Umbilical cord (tissue), 2 donors: ENCODE data around the gene AREL1. TPM values are rescaled to one million over a fixed set of nuclear protein-coding genes. Genes with fewer than 3 reads are reported as not detected.

Source experiments
- DNase-seq: peaks from one replicate; pipeline ENCODE4 v3.0.0-alpha.2; 2015; ENCODE audit warnings: low spot score
- total RNA-seq: library from RNA; depleted of rRNA; stranded (reverse); fragments of >200 nt; gene quantifications from one replicate; pipeline ENCODE4 v1.2.3, GENCODE V29; 2014; ENCODE audit warnings: low replicate concordance; ENCODE audit not compliant: insufficient read depth

The AREL1 gene
- total RNA-seq, 1 donor from 2014 or later: 13.2 TPM

DNA sequence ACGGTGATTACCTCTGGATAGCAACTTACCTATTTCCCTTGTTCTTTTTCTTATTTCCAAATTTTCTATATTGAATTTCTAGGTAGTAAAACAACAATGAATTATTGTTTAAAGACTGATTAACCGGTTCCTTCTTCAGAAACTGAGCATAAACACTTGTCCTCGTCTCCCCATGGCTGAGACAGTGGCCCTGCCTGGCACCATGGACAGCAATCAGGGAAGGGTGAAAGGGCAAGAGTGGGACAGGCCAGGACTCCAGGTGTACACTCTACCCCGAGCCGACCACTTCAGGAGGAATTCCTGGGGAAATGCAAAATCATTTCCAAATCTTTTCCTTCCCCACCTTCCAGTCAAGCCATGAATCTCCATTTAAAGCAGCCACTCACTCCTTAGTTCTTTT is 52.0 kb downstream of the AREL1 start:
- no peak for DNase-seq

- DNase-seq: no peak
Observed at GRCh38 chr14:74660167-74660566, 52.7 kb downstream of the AREL1 start.

- no peak for DNase-seq
Observed at GRCh38 chr14:74658535-74659131, 54.2 kb downstream of the AREL1 start.

GRCh38 chr14:74656964-74657363 is 55.9 kb downstream of the AREL1 start:
- DNase-seq: no peak

DNA sequence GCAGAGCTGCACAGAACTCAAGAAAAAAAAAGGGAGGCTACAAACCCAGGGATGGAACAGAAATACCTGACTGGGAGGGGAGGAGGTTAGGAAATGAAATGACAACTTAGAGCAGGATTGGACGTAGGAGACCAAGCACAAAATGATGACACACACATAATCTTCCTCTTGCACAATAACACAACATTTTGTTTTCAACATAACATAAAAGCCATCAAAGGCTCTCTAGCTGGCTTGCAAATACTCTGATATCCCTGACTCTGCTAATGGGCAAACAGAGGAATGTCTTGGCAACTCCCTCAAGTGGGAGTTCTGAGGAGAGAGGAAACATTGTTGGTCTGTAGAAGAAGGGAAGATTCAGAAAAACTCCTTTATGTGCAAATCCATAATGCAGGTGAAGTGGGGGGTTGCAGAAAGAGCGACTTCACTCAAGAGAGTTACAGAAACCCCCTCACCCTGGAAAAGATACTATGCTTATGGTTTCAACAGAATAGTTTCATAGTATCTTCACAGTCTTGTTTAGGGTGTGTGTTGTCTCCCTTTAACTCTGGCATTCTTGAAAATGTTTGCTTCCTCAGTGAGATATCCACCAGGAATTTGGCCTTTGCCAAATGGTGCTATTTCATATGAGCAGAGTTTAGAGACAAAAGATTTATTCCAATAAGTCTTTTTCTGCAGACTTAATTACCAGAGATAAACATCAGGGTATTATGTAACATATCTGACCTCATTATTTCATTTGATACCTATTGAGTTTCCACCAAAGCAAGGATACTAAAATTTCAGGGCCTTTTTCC is 57.1 kb downstream of the AREL1 start:
- peak; percentile 37 for DNase-seq

GRCh38 chr14:74654931-74655330 is 57.9 kb downstream of the AREL1 start:
- DNase-seq: no peak

DNA sequence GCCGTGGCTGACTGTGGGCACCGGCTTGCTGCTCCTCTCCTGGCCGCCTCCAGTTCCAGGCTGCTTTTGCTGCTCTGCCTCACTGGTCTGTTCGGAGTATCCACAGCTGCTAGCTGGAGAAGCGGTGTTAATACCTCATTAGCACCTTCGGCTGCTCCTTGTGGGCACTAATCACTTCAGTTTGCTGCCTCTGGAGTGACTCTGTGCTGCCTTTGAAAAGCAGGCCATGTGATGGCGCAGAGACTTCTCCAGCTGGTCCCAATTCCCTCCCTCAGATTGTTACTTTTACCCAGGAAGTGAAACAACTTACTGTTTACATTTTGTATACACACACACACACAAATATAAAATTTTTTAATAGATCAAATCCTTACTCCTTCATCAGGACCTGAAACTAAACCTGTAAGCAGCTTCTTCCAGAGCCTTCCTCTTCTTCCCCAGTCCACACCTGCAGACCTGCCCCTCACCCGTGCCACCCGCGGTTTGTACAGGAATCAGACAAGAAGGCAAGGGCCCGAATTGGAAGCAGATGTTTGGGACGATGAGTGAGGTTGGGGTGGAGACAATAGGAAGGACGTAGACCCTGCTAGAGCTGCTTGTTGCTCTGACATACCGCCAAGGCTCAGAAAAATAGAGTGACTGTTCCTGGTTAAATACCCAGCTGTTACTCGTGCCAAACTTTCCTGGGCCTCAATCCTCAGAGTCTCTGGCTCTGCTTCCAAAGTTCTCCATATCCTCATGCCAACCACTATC is 59.3 kb downstream of the AREL1 start:
- no peak for DNase-seq

- DNase-seq: no peak
Observed at GRCh38 chr14:74652541-74652940, 60.3 kb downstream of the AREL1 start.

GRCh38 chr14:74650927-74651686 is 61.8 kb downstream of the AREL1 start:
- no peak for DNase-seq

DNA sequence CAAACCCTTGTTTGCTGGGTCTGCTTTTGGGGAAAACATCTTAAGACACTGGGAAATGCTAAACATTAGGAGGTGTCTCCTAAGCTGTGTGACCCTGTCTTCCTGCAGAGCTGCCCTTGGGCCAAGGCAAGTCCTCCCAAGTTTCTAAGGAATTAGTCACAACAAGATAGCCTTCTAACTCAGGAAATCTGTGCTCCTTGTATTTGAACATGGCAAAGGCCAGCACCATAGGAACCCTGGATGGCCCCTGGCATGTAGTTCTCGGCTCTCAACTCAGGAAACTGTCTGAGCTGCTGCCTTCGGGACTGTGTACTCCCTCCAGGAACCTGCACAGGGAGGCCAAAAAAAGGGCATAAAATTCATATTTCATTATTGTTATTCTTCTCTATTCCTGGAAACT is 63.2 kb downstream of the AREL1 start:
- DNase-seq: no peak

DNA sequence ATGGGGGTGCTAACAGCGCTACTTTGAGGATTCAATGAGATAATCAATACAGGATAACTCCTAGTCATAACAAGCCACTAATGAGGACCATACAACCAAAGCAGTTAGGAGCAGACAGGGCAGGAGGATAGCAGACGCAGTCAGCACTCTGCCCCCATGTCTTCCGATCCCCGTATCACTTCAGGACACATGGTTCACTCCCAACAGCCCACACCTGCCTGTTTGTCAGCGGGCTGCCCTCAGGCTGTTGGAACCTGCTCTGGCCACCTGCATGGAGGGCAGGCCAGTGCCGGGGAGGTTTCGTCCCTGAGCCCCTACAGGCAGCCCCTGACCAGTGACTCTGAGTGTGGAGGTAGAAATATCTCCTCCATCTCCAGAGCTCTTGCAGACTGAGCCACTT is 63.7 kb downstream of the AREL1 start:
- DNase-seq: no peak

GRCh38 chr14:74648601-74649000 is 64.3 kb downstream of the AREL1 start:
- DNase-seq: no peak

GRCh38 chr14:74647678-74648461 is 65.0 kb downstream of the AREL1 start:
- DNase-seq: peak; percentile 67

DNA sequence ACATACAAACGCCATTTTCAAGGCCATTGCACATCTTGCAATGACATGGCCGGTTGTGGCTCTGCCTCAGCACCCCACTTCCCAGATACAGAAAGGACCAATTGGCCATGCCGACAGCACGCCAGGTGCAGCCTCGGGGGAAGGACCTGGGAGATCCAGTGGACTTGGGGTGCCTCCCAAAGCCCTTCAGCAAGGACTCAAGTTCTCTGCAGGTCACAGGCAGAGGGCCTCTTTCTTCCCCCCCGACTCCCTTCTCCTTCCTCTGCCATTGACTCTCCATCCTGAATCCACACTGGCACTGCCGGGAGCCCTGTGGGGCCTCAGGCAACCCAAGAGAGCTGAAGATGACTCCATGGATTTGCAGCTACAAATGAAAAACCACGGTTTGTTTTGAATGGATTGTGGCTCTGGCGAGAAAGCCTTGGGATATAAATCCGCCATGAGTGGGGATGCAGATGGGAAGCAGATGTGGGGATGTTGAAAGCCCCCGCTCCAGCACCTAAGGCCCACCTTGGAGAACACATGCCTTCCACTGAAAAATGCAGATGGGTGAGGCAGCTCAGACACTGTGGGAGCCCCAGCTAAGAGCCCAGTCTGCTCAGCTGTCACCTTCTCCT is 65.7 kb downstream of the AREL1 start:
- peak; percentile 40 for DNase-seq

- no peak for DNase-seq
Observed at GRCh38 chr14:74645756-74646470, 67.0 kb downstream of the AREL1 start.

GRCh38 chr14:74645244-74645643 is 67.6 kb downstream of the AREL1 start:
- DNase-seq: no peak

DNA sequence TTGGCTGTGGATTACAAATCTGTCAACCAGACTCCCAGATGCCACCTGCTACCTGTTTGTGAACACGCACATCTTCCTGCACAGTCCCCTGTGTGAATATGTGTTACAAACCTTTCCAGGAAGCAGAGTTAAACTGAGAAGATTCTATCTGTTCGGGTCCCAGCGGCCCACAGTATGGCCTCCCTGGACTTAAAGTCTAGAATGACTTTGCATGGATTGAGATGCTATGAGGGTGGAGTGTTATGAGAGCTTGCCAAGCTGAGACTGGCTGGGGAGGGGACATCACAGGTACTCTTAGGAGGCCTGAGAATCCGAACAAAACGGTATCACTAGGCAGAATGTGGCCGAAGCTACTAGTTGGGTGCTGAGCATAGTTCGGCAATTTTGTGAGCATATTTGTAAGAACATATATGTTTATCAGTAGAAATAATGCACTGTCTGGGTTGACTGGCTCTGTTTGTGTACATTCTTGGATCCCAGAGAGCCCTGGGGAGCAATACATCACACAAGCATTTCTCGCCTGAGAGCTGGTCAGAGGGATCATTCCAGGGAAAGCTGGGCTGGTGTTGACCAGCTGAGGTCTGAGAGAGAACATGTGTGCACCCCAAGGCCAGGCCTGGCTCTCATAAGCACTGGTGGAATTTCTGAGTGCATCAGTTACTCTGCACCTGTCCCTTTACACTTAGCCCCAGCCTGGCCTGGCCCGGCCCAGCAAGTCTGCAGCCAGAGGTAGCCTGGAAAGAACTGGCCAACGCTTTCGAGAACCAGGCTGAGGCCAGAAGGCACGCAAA is 71.1 kb downstream of the AREL1 start:
- peak; percentile 55 for DNase-seq

- no peak for DNase-seq
Observed at GRCh38 chr14:74638966-74639365, 73.9 kb downstream of the AREL1 start.

- DNase-seq: no peak
Observed at GRCh38 chr14:74638066-74638465, 74.8 kb downstream of the AREL1 start.
